ENCODE data around the gene GLCE. TPM values are rescaled to one million over a fixed set of nuclear protein-coding genes. Genes with fewer than 3 reads are reported as not detected.

The GLCE gene
- total RNA-seq, 3 donors from 2014 or later (not counting 1 experiment from before 2014, with no cell fraction given), result 2.0 to 4.5 (median 3.4) TPM

- WGBS (ENCODE audit: insufficient coverage), result 93% methylated on average over 2 of the region's 2 CpGs
- no peaks in the 10 kb centered on the region for H3K4me1 Mint-ChIP-seq
- TF ChIP-seq, protein P1, sequence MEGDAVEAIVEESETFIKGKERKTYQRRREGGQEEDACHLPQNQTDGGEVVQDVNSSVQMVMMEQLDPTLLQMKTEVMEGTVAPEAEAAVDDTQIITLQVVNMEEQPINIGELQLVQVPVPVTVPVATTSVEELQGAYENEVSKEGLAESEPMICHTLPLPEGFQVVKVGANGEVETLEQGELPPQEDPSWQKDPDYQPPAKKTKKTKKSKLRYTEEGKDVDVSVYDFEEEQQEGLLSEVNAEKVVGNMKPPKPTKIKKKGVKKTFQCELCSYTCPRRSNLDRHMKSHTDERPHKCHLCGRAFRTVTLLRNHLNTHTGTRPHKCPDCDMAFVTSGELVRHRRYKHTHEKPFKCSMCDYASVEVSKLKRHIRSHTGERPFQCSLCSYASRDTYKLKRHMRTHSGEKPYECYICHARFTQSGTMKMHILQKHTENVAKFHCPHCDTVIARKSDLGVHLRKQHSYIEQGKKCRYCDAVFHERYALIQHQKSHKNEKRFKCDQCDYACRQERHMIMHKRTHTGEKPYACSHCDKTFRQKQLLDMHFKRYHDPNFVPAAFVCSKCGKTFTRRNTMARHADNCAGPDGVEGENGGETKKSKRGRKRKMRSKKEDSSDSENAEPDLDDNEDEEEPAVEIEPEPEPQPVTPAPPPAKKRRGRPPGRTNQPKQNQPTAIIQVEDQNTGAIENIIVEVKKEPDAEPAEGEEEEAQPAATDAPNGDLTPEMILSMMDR (IDR thresholded peaks at IDR 0.05), result no peak
- H3K9me3 Mint-ChIP-seq, result no peaks in the 10 kb centered on the region
- Histone ChIP-seq H3K4me3 (ENCODE audit: low read length) (no peak overlapping the region), H3K9me3 (ENCODE audit: control insufficient read depth, insufficient read depth, low read length) (no peaks in the 10 kb centered on the region), H3K27me3 (ENCODE audit: control insufficient read depth, insufficient read depth, low read length) (no peaks in the 10 kb centered on the region), H3K4me1 (ENCODE audit: control insufficient read depth, insufficient read depth, low read length) (peaks cover 7% of the 10 kb centered on the region), H3K27ac (ENCODE audit: low read length) (no peak overlapping the region), H3K36me3 (ENCODE audit: control insufficient read depth, insufficient read depth, low read length) (no peaks in the 10 kb centered on the region)
- H3K36me3 Mint-ChIP-seq, result no peaks in the 10 kb centered on the region
- H3K4me3 Mint-ChIP-seq, result no peak overlapping the region
- DNase-seq (no peak), ATAC-seq (no peak)
- H3K27ac Mint-ChIP-seq, result no peak overlapping the region
- H3K27me3 Mint-ChIP-seq (ENCODE audit: low read depth in 2 of 2), result peaks cover 14 to 41% of the 10 kb centered on the region in 2 donors
- intact Hi-C loops (cut with micrococcal nuclease), result no loop called here
These were observed 24.9 kb upstream of the GLCE start for GRCh38 chr15:69135499-69135898.

GRCh38 chr15:69138963-69139362 is 21.5 kb upstream of the GLCE start:
- ATAC-seq (no peak), DNase-seq (no peak)
- TF ChIP-seq, protein P1 (IDR thresholded peaks at IDR 0.05), result no peak
- intact Hi-C loops (cut with micrococcal nuclease), result no loop called here
- Mint-ChIP-seq H3K27ac (no peak overlapping the region), H3K9me3 (no peaks in the 10 kb centered on the region), H3K4me3 (no peak overlapping the region), H3K27me3 (ENCODE audit: low read depth in 2 of 2) (peaks cover 29 to 59% of the 10 kb centered on the region in 2 donors), H3K4me1 (no peaks in the 10 kb centered on the region), H3K36me3 (no peaks in the 10 kb centered on the region)
- no peak overlapping the region for H3K27ac ChIP-seq (ENCODE audit: low read length)
- H3K9me3 ChIP-seq (ENCODE audit: control insufficient read depth, insufficient read depth, low read length), result no peaks in the 10 kb centered on the region
- 80% methylated on average over 4 of the region's 4 CpGs for WGBS (ENCODE audit: insufficient coverage)
- no peaks in the 10 kb centered on the region for H3K4me1 ChIP-seq (ENCODE audit: control insufficient read depth, insufficient read depth, low read length)
- no peak overlapping the region for H3K4me3 ChIP-seq (ENCODE audit: low read length)
- no peaks in the 10 kb centered on the region for H3K36me3 ChIP-seq (ENCODE audit: control insufficient read depth, insufficient read depth, low read length)
- H3K27me3 ChIP-seq (ENCODE audit: control insufficient read depth, insufficient read depth, low read length), result no peaks in the 10 kb centered on the region

DNA sequence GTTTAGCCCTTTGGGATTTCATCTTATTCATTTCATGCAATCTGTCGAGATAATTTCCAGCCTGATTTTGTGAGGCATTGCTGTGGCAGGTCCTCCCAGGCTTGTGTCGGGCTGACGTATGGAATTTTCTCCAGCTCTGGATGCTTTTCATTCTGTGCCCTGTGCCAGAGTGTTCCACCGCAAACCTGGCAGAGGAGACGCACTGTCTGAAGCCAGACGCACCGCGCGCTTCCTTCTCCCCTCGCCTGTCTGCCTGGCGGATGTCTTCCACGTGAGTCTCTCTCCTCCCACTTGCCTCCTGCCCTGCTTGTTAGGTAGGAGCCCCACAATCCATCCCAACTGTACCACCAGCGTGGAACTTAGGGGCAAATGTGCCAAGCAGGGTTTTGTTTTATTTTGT is 20.1 kb upstream of the GLCE start:
- Histone ChIP-seq H3K9me3 (ENCODE audit: control insufficient read depth, insufficient read depth, low read length) (no peaks in the 10 kb centered on the region), H3K36me3 (ENCODE audit: control insufficient read depth, insufficient read depth, low read length) (no peaks in the 10 kb centered on the region), H3K4me3 (ENCODE audit: low read length) (no peak overlapping the region), H3K27me3 (ENCODE audit: control insufficient read depth, insufficient read depth, low read length) (no peaks in the 10 kb centered on the region), H3K27ac (ENCODE audit: low read length) (no peak overlapping the region), H3K4me1 (ENCODE audit: control insufficient read depth, insufficient read depth, low read length) (no peaks in the 10 kb centered on the region)
- H3K4me1 Mint-ChIP-seq, result no peaks in the 10 kb centered on the region
- ATAC-seq (no peak), DNase-seq (no peak)
- H3K9me3 Mint-ChIP-seq, result no peaks in the 10 kb centered on the region
- WGBS (ENCODE audit: insufficient coverage), result 87% methylated on average over 12 of the region's 13 CpGs
- no peak overlapping the region for H3K27ac Mint-ChIP-seq
- intact Hi-C loops (cut with micrococcal nuclease), result no loop called here
- peaks cover 29 to 68% of the 10 kb centered on the region in 2 donors for H3K27me3 Mint-ChIP-seq (ENCODE audit: low read depth in 2 of 2)
- TF ChIP-seq, protein P1 (IDR thresholded peaks at IDR 0.05), result no peak
- no peaks in the 10 kb centered on the region for H3K36me3 Mint-ChIP-seq
- H3K4me3 Mint-ChIP-seq, result no peak overlapping the region

- Histone ChIP-seq H3K27ac (ENCODE audit: low read length) (no peak overlapping the region), H3K4me1 (ENCODE audit: control insufficient read depth, insufficient read depth, low read length) (no peaks in the 10 kb centered on the region), H3K27me3 (ENCODE audit: control insufficient read depth, insufficient read depth, low read length) (no peaks in the 10 kb centered on the region), H3K9me3 (ENCODE audit: control insufficient read depth, insufficient read depth, low read length) (no peaks in the 10 kb centered on the region), H3K36me3 (ENCODE audit: control insufficient read depth, insufficient read depth, low read length) (no peaks in the 10 kb centered on the region), H3K4me3 (ENCODE audit: low read length) (no peak overlapping the region)
- Mint-ChIP-seq H3K27me3 (ENCODE audit: low read depth in 2 of 2) (peaks cover 29 to 75% of the 10 kb centered on the region in 2 donors), H3K4me1 (no peaks in the 10 kb centered on the region), H3K4me3 (no peak overlapping the region), H3K9me3 (no peaks in the 10 kb centered on the region), H3K36me3 (no peaks in the 10 kb centered on the region), H3K27ac (no peak overlapping the region)
- TF ChIP-seq, protein P1 (IDR thresholded peaks at IDR 0.05), result no peak
- ATAC-seq (no peak), DNase-seq (no peak)
- intact Hi-C loops (cut with micrococcal nuclease), result no loop called here
- 68% methylated on average over 3 of the region's 3 CpGs for WGBS (ENCODE audit: insufficient coverage)
These were observed 19.1 kb upstream of the GLCE start for GRCh38 chr15:69141286-69141701.

Data from natural killer cell (primary cell).